ENCODE results near the gene DENND1B.

GRCh38 chr1:197637406-197637805 lies 137.9 kb downstream of the DENND1B start:
- TF ChIP-seq ZNF382 (CRISPR knock-in tag; IDR thresholded peaks at IDR 0.05; ENCODE audit: borderline replicate concordance) (no peak), POLR2AphosphoS5 (IDR thresholded peaks at IDR 0.05; ENCODE audit: low read depth, low read length) (no peak), YY1 (IDR thresholded peaks at IDR 0.05; ENCODE audit: insufficient read depth, insufficient replicate concordance, low read depth, low read length) (no peak), BHLHE40 (IDR thresholded peaks at IDR 0.05; ENCODE audit: low read length) (no peak), CTCF (CRISPR knock-in tag; IDR thresholded peaks at IDR 0.05) (no peak), EP300 (IDR thresholded peaks at IDR 0.05; ENCODE audit: low read depth in 2 of 2, low read length in 2 of 2) (no peak), EP300 (CRISPR knock-in tag; IDR thresholded peaks at IDR 0.05; ENCODE audit: borderline replicate concordance) (no peak), KAT7 (CRISPR knock-in tag; IDR thresholded peaks at IDR 0.05; ENCODE audit: borderline replicate concordance) (no peak), BRF2 (CRISPR knock-in tag; IDR thresholded peaks at IDR 0.05) (no peak), EZH2 (conservative IDR thresholded peaks at IDR 0.05; ENCODE audit: low read depth, low read length) (no peak), ZBTB8A (CRISPR knock-in tag; IDR thresholded peaks at IDR 0.05; ENCODE audit: borderline replicate concordance, low read depth) (no peak), THAP11 (CRISPR knock-in tag; IDR thresholded peaks at IDR 0.05) (no peak), KLF9 (CRISPR knock-in tag; IDR thresholded peaks at IDR 0.05; ENCODE audit: low read depth) (no peak), KMT2A (CRISPR knock-in tag; IDR thresholded peaks at IDR 0.05) (no peak), CBX5 (CRISPR knock-in tag; IDR thresholded peaks at IDR 0.05; ENCODE audit: borderline replicate concordance) (no peak)
